K562 (cell line): ENCODE results near the gene MYL3. TPM values are rescaled to one million over a fixed set of nuclear protein-coding genes. Genes with fewer than 3 reads are reported as not detected.

Experiments used
- CC2D1A ChIP-seq: fragments of 450-650 bp; IDR thresholded peaks from 2 replicates; pipeline ENCODE4 v1.6.1; 2017; ENCODE audit warnings: mild to moderate bottlenecking
- CREM ChIP-seq: IDR thresholded peaks from 2 replicates; pipeline ENCODE4 v1.6.1; 2014; ENCODE audit warnings: antibody characterized with exemption, low read depth
- ELF4 ChIP-seq: fragments of 450-650 bp; formaldehyde crosslinking; IDR thresholded peaks from 2 replicates; pipeline ENCODE4 v1.4.0; 2022; ENCODE audit warnings: missing genetic modification characterization
- JUND ChIP-seq, 2 experiments: IDR thresholded peaks; 2 replicates in 1 of 2; 3 replicates in 1 of 2; pipeline ENCODE4 v1.6.1; 2011; ENCODE audit warnings: borderline replicate concordance in 2 of 2, low read depth in 2 of 2, low read length in 2 of 2, improper control_type of control experiment in 1 of 2, missing biosample characterization in 1 of 2, missing genetic modification characterization in 1 of 2, missing genetic modification reagents in 1 of 2
- KLF16 ChIP-seq: IDR thresholded peaks from 2 replicates; pipeline ENCODE4 v1.6.1; 2016; ENCODE audit warnings: antibody characterized with exemption
- MAZ ChIP-seq, 2 experiments: fragments of 450-650 bp in 1 of 2; sonication (generic) in 1 of 2; formaldehyde crosslinking; IDR thresholded peaks in 1 of 2; conservative IDR thresholded peaks in 1 of 2; 2 replicates each; pipeline versions ENCODE4 v1.4.0 to v1.5.0; 2020; ENCODE audit warnings: mild to moderate bottlenecking in 1 of 2, missing genetic modification reagents in 1 of 2
- NBN ChIP-seq: fragments of 450-650 bp; IDR thresholded peaks from 2 replicates; pipeline ENCODE4 v1.6.1; 2016; ENCODE audit warnings: low read depth, mild to moderate bottlenecking
- RB1 ChIP-seq: fragments of 450-650 bp; IDR thresholded peaks from 2 replicates; pipeline ENCODE4 v1.6.1; 2017; ENCODE audit warnings: low read depth, mild to moderate bottlenecking
- STAG1 ChIP-seq: sonication (generic); formaldehyde crosslinking; IDR thresholded peaks from 2 replicates; pipeline ENCODE4 v1.5.0; 2020; ENCODE audit warnings: missing genetic modification reagents, borderline replicate concordance
- TAL1 ChIP-seq: fragments of 450-650 bp; IDR thresholded peaks from 2 replicates; pipeline ENCODE4 v1.6.1; 2016; ENCODE audit warnings: mild to moderate bottlenecking
- polyA plus RNA-seq, 8 experiments: library from polyadenylated mRNA; depleted of rRNA in 4 of 8; stranded (reverse) in 5 of 8; unstranded in 3 of 8; fragments of >200 nt; fragmentation: Nextera tagmentation in 2 of 8; fragmentation: Illumina TruSeq in 1 of 8; extraction: Ambion mirVana in 2 of 8; extraction: Trizol in 1 of 8; gene quantifications; 2 replicates each; pipeline versions ENCODE4 v1.2.1 to v1.2.3, GENCODE V29; 2011 to 2014; ENCODE audit warnings: inconsistent platforms in 1 of 8, missing spikeins in 1 of 8
- total RNA-seq, 7 experiments: library from RNA; depleted of rRNA in 6 of 7; stranded (reverse); fragments of >200 nt in 6 of 7; fragmentation: Illumina TruSeq in 2 of 7; extraction: Trizol in 2 of 7; gene quantifications; 2 replicates each; pipeline versions ENCODE4 v1.2.1 to v1.2.3, GENCODE V29; 2011 to 2021; ENCODE audit warnings: low replicate concordance in 1 of 7
- TF ChIP-seq, protein P1 (sequence below), 2 experiments: fragments of 450-650 bp; formaldehyde crosslinking in 1 of 2; IDR thresholded peaks; 2 replicates each; pipeline versions ENCODE4 v1.4.0 to v1.6.1; 2014 to 2020; ENCODE audit warnings: mild to moderate bottlenecking in 2 of 2, borderline replicate concordance in 1 of 2, low read depth in 1 of 2
- TF ChIP-seq, protein P2 (sequence below): IDR thresholded peaks from 2 replicates; pipeline ENCODE4 v1.6.1; 2011; ENCODE audit warnings: borderline replicate concordance, low read depth, mild to moderate bottlenecking, moderate library complexity, low read length; ENCODE audit not compliant: insufficient read depth, poor library complexity, severe bottlenecking
- TF ChIP-seq, protein P3 (sequence below): fragments of 450-650 bp; formaldehyde crosslinking; IDR thresholded peaks from 2 replicates; pipeline ENCODE4 v1.4.0; 2020; ENCODE audit warnings: mild to moderate bottlenecking, moderate library complexity

MYL3 gene
- total and polyA plus RNA-seq, 9 of the 15 experiments (the other 6 are each of a cell fraction or from before 2014, with no cell fraction given), result 0.14 to 0.45 TPM; not detected in 7

DNA sequence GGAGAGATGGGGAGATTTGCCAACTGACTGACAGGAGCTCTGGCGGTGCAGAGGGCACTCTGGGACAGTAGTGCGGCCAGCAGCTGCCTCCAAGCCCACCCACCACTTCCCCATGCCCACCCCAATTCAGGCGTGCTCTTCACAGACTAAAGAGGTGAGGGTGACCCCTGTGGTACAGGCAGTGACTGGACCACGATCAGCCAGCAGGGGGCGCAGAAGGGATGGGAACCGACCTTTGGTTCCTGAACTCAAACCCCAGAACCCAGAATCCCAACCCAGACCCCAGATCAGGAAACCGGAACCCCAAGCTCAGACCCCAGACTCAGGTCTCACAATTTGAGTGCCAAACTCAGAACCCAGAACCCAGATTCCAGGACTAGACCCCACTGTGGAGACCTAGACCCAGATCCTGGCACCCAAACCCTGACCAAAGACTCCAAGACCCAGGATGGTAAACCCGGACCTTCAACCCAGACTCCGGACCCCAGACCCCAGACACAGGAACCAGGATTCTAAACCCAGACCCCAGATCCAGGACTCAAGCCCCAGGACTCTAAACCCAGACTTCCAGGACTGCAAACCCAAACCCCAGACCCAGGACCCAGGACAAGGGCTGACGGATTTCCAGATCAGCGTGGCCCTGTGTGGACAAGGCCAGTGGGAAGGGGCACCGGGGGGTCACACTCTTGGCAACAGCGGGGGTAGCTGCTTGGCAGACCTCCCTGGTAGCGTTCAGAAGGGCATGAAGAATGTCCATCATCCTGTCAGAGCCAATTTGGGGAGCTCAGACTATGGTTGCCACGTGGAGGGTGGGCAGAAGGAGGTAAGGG lies 3.7 kb upstream of the MYL3 start (continued):
- TF ChIP-seq, protein P1, sequence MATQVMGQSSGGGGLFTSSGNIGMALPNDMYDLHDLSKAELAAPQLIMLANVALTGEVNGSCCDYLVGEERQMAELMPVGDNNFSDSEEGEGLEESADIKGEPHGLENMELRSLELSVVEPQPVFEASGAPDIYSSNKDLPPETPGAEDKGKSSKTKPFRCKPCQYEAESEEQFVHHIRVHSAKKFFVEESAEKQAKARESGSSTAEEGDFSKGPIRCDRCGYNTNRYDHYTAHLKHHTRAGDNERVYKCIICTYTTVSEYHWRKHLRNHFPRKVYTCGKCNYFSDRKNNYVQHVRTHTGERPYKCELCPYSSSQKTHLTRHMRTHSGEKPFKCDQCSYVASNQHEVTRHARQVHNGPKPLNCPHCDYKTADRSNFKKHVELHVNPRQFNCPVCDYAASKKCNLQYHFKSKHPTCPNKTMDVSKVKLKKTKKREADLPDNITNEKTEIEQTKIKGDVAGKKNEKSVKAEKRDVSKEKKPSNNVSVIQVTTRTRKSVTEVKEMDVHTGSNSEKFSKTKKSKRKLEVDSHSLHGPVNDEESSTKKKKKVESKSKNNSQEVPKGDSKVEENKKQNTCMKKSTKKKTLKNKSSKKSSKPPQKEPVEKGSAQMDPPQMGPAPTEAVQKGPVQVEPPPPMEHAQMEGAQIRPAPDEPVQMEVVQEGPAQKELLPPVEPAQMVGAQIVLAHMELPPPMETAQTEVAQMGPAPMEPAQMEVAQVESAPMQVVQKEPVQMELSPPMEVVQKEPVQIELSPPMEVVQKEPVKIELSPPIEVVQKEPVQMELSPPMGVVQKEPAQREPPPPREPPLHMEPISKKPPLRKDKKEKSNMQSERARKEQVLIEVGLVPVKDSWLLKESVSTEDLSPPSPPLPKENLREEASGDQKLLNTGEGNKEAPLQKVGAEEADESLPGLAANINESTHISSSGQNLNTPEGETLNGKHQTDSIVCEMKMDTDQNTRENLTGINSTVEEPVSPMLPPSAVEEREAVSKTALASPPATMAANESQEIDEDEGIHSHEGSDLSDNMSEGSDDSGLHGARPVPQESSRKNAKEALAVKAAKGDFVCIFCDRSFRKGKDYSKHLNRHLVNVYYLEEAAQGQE (IDR thresholded peaks at IDR 0.05; ENCODE audit: borderline replicate concordance), result peak; percentile 73
- TF ChIP-seq, protein P1 (CRISPR knock-in tag; IDR thresholded peaks at IDR 0.05; ENCODE audit: low read depth), result no peak
- TF ChIP-seq, protein P2, sequence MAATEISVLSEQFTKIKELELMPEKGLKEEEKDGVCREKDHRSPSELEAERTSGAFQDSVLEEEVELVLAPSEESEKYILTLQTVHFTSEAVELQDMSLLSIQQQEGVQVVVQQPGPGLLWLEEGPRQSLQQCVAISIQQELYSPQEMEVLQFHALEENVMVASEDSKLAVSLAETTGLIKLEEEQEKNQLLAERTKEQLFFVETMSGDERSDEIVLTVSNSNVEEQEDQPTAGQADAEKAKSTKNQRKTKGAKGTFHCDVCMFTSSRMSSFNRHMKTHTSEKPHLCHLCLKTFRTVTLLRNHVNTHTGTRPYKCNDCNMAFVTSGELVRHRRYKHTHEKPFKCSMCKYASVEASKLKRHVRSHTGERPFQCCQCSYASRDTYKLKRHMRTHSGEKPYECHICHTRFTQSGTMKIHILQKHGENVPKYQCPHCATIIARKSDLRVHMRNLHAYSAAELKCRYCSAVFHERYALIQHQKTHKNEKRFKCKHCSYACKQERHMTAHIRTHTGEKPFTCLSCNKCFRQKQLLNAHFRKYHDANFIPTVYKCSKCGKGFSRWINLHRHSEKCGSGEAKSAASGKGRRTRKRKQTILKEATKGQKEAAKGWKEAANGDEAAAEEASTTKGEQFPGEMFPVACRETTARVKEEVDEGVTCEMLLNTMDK, result peak; percentile 69
- TF ChIP-seq MAZ (CRISPR knock-in tag; conservative IDR thresholded peaks at IDR 0.05 in 1 of 2, IDR thresholded peaks at IDR 0.05 in 1 of 2), result peak in 1 of 2 experiments; percentile 42; a peak in 1 of 4 replicates
- no peak for TF ChIP-seq ELF4 (CRISPR knock-in tag)
- TF ChIP-seq RB1, result 0 out of 2 replicates have a peak, but pooled peaks have one; percentile 24
- no peak for TF ChIP-seq TAL1
- 0 out of 2 replicates have a peak, but pooled peaks have one; percentile 67 for TF ChIP-seq KLF16
- 0 out of 2 replicates have a peak, but pooled peaks have one; percentile 16 for TF ChIP-seq JUND (IDR thresholded peaks at IDR 0.05; ENCODE audit: borderline replicate concordance, low read depth, low read length)
- TF ChIP-seq JUND (tag; IDR thresholded peaks at IDR 0.05; ENCODE audit: borderline replicate concordance, low read depth, low read length), result no peak
- peak; percentile 37; the same call in 1 of the 2 replicates for TF ChIP-seq CREM
- peak; percentile 76 for TF ChIP-seq STAG1
- no peak for TF ChIP-seq NBN
- peak; percentile 53; the same call in 1 of the 2 replicates for TF ChIP-seq CC2D1A
- TF ChIP-seq, protein P3, sequence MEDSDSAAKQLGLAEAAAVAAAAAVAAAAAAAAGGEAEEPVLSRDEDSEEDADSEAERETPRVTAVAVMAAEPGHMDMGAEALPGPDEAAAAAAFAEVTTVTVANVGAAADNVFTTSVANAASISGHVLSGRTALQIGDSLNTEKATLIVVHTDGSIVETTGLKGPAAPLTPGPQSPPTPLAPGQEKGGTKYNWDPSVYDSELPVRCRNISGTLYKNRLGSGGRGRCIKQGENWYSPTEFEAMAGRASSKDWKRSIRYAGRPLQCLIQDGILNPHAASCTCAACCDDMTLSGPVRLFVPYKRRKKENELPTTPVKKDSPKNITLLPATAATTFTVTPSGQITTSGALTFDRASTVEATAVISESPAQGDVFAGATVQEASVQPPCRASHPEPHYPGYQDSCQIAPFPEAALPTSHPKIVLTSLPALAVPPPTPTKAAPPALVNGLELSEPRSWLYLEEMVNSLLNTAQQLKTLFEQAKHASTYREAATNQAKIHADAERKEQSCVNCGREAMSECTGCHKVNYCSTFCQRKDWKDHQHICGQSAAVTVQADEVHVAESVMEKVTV (CRISPR knock-in tag), result peak; percentile 69
